Activated CD4-positive, alpha-beta T cell treated with anti-CD3 and anti-CD28 coated beads, Interleukin-10, Interleukin-2, amounts not matched to agents 100 ng/mL and 50 ng/mL, durations not matched to agents 16 hours and 8 hours (primary cell): ENCODE measurements around the gene FDXR.

Experiments
- DNase-seq: peaks from one replicate; pipeline ENCODE4 v3.0.0-alpha.2; 2020

The FDXR gene

GRCh38 chr17:74856112-74856511 lies 16.7 kb downstream of the FDXR start:
- DNase-seq = no peak

- DNase-seq = no peak
Measured at GRCh38 chr17:74855323-74855722, 17.5 kb downstream of the FDXR start.

- no peak for DNase-seq
Measured at GRCh38 chr17:74854792-74855191, 18.0 kb downstream of the FDXR start.

GRCh38 chr17:74853669-74854068 lies 19.1 kb downstream of the FDXR start:
- DNase-seq = no peak

- no peak for DNase-seq
Measured at GRCh38 chr17:74853048-74853397, 19.8 kb downstream of the FDXR start.

GRCh38 chr17:74852237-74853047 lies 20.4 kb downstream of the FDXR start:
- DNase-seq = peak; percentile 71

GRCh38 chr17:74851612-74852236 lies 21.1 kb downstream of the FDXR start:
- DNase-seq = no peak

GRCh38 chr17:74850914-74851313 lies 21.9 kb downstream of the FDXR start:
- DNase-seq = no peak

- DNase-seq = no peak
Measured at GRCh38 chr17:74850310-74850709, 22.5 kb downstream of the FDXR start.

GRCh38 chr17:74848656-74849399 lies 24.0 kb downstream of the FDXR start:
- no peak for DNase-seq

GRCh38 chr17:74846621-74847020 lies 26.2 kb downstream of the FDXR start:
- DNase-seq = no peak

GRCh38 chr17:74843352-74843627 lies 29.5 kb downstream of the FDXR start:
- DNase-seq = no peak

GRCh38 chr17:74842599-74843351 lies 30.0 kb downstream of the FDXR start:
- DNase-seq = peak; percentile 25

- no peak for DNase-seq
Measured at GRCh38 chr17:74842146-74842598, 30.6 kb downstream of the FDXR start.

GRCh38 chr17:74840989-74841666 lies 31.7 kb downstream of the FDXR start:
- DNase-seq = no peak

GRCh38 chr17:74839990-74840852 lies 32.6 kb downstream of the FDXR start:
- DNase-seq = no peak

- DNase-seq = no peak
Measured at GRCh38 chr17:74838274-74838673, 34.5 kb downstream of the FDXR start.

- DNase-seq = no peak
Measured at GRCh38 chr17:74836691-74837467, 35.9 kb downstream of the FDXR start.

GRCh38 chr17:74836191-74836590 lies 36.6 kb downstream of the FDXR start:
- DNase-seq = no peak

GRCh38 chr17:74833501-74834377 lies 39.1 kb downstream of the FDXR start:
- DNase-seq = no peak
